Chondrocyte (in vitro differentiated cells): Measurements from ENCODE around the gene SETSIP. TPM values are rescaled to one million over a fixed set of nuclear protein-coding genes. Genes with fewer than 3 reads are reported as not detected.
A peak's percentile ranks its signal among the peaks of the same experiment; 100 is the strongest.

Experiments used
- DNase-seq: peaks from one replicate; pipeline ENCODE4 v3.0.0; 2021; ENCODE audit warnings: mixed read lengths, low spot score
- H3K27ac Mint-ChIP-seq: one replicate; pipeline ENCODE4 v1.8.0; 2021; ENCODE audit warnings: mild to moderate bottlenecking, moderate library complexity, mixed read lengths; ENCODE audit not compliant: unreplicated experiment
- H3K27me3 Mint-ChIP-seq: 2 replicates; pipeline ENCODE4 v1.8.0; 2021; ENCODE audit warnings: low read depth, mixed read lengths
- H3K36me3 Mint-ChIP-seq: 2 replicates; pipeline ENCODE4 v1.8.0; 2021; ENCODE audit warnings: low read depth, mixed read lengths
- H3K4me1 Mint-ChIP-seq: 2 replicates; pipeline ENCODE4 v1.8.0; 2021; ENCODE audit warnings: low read depth, mild to moderate bottlenecking, mixed read lengths
- H3K4me3 Mint-ChIP-seq: one replicate; pipeline ENCODE4 v1.8.0; 2021; ENCODE audit warnings: mild to moderate bottlenecking, moderate library complexity, mixed read lengths; ENCODE audit not compliant: unreplicated experiment
- H3K9me3 Mint-ChIP-seq: 2 replicates; pipeline ENCODE4 v1.8.0; 2021; ENCODE audit warnings: low read depth, mixed read lengths
- total RNA-seq: library from RNA; stranded (reverse); gene quantifications from 3 replicates; pipeline ENCODE4 v1.2.1, GENCODE V29; 2021
- TF ChIP-seq, protein P1 (sequence below): fragments of 200-600 bp; sonication (generic); IDR thresholded peaks from 2 replicates; pipeline ENCODE4 v1.5.0; 2021; ENCODE audit warnings: antibody characterized with exemption, mild to moderate bottlenecking, moderate library complexity

SETSIP gene
- total RNA-seq, 1 donor from 2014 or later = not detected

DNA sequence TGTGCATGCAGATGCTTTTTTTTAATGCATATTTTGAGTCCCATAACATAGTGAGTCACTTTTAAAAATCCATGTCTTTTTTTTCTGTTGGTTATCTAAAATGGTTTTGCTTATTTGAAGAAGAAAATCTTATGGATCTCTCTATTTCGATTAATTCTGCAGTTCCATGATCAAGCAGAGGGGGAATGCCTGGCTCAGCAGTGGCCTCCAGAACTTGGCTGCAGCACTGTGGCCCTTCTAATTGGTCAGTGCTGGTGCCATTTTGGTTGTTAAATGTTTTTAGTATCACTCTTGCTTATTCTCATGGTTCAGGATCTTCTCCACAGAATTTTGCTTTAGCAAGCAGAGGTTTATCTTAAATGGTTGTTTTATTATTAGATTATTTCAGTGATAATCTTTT lies 34.2 kb downstream of the SETSIP start:
- no peak overlapping the region for H3K27ac Mint-ChIP-seq
- H3K9me3 Mint-ChIP-seq = no peaks in the 10 kb centered on the region
- peaks cover 6% of the 10 kb centered on the region for H3K4me1 Mint-ChIP-seq
- no peaks in the 10 kb centered on the region for H3K36me3 Mint-ChIP-seq
- TF ChIP-seq, protein P1, sequence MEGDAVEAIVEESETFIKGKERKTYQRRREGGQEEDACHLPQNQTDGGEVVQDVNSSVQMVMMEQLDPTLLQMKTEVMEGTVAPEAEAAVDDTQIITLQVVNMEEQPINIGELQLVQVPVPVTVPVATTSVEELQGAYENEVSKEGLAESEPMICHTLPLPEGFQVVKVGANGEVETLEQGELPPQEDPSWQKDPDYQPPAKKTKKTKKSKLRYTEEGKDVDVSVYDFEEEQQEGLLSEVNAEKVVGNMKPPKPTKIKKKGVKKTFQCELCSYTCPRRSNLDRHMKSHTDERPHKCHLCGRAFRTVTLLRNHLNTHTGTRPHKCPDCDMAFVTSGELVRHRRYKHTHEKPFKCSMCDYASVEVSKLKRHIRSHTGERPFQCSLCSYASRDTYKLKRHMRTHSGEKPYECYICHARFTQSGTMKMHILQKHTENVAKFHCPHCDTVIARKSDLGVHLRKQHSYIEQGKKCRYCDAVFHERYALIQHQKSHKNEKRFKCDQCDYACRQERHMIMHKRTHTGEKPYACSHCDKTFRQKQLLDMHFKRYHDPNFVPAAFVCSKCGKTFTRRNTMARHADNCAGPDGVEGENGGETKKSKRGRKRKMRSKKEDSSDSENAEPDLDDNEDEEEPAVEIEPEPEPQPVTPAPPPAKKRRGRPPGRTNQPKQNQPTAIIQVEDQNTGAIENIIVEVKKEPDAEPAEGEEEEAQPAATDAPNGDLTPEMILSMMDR = no peak
- no peak for DNase-seq
- H3K27me3 Mint-ChIP-seq = no peaks in the 10 kb centered on the region
- H3K4me3 Mint-ChIP-seq = no peak overlapping the region

DNA sequence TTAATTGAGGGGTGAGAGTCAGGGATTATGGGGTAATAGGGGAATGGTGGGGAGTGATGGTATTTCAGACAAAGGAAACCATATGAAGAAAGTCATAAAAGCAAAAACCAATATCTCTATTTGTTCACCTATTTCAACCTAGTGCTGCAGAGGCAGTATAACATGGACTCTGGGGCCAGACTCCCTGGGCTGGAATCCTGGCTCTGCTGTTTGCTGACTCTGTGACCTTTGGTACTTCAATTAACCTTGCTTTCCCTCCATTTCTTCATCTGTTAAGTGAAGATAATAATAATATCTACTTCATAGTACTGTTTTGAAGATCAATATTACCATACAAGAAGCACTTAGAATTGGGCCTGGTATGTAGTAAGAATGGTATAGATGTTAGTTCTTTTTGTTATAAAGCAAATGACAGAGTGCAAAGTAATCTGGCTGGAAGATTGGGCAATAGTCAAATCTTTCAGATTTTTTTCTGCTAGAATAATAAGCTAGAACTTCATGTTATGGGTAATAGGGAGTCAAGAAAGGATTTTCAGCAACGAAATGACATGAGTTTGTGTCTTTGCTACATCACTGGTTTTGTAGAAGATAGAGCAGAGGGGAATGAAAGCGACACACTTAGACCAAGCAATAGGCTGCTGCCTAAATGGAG lies 36.4 kb downstream of the SETSIP start:
- H3K4me3 Mint-ChIP-seq = no peak overlapping the region
- H3K9me3 Mint-ChIP-seq = no peaks in the 10 kb centered on the region
- TF ChIP-seq, protein P1 = no peak

DNA sequence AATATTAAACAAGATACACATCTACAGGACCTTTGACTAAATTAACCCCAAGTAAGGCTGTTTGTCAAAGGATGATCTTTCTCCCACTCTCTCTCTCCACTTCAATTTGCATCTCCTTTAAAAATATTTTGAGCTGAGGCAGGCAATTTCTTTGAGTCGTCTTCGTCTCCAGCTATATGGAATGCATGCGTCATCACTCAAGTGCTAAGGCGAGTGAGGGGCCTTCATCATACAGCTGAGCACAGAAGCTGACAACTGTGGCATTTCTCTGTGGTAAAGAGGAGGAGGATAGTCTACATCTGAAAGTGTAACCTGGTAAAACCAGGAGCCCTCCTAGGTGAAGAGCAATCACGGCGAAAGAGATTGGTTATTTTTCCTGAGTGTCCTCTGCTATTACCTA lies 37.8 kb downstream of the SETSIP start:
- H3K27me3 Mint-ChIP-seq = no peaks in the 10 kb centered on the region
- H3K36me3 Mint-ChIP-seq = no peaks in the 10 kb centered on the region
- TF ChIP-seq, protein P1 = no peak
- DNase-seq = no peak
- peaks cover 6% of the 10 kb centered on the region for H3K4me1 Mint-ChIP-seq
- H3K27ac Mint-ChIP-seq = peak overlapping the region; percentile 46
- H3K9me3 Mint-ChIP-seq = no peaks in the 10 kb centered on the region
- H3K4me3 Mint-ChIP-seq = no peak overlapping the region

More for the DNA sequence above, 36.4 kb downstream of the SETSIP start:
- H3K4me1 Mint-ChIP-seq = peaks cover 6% of the 10 kb centered on the region
- H3K36me3 Mint-ChIP-seq = no peaks in the 10 kb centered on the region
- no peaks in the 10 kb centered on the region for H3K27me3 Mint-ChIP-seq
- H3K27ac Mint-ChIP-seq = no peak overlapping the region
- DNase-seq = no peak

DNA sequence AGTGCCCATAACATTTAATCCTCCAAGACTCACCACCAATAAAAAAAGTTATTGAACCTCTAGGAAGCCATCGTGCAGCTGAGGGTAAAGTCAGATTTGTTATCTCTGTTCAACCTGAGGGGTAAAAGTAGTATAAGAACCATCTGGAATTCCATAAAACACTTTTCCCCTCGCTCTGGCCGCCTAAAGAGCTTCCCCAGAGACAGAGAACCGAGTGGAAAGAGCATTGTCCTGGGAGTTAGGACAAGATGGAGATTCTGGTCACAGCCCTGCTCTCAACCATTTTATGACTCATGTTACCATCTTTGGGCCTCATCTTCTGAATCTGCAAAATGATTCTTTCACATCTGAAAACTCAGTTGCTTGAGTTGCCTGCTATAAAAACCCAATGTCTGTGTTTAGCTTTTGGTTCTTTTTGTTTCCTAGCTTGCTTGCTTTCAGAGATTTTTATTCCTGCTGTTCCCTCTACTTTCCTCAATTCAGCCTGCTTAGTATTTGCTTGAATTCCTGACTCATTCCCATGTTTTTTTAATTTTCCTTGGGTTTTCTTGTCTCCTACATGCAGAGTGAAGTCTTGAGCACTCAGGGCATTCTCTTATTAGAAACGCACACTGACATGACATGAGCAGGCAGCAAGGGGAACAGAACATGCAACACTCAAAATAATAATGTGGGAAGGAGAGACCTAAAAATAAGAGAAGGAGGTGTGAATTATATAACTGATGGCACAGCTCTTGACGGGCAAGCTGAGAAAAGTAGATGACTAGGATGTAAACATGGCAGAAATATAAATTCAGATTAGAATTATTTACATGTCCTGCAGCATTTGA lies 43.7 kb downstream of the SETSIP start:
- no peaks in the 10 kb centered on the region for H3K9me3 Mint-ChIP-seq
- peaks cover 12% of the 10 kb centered on the region for H3K4me1 Mint-ChIP-seq
- TF ChIP-seq, protein P1 = no peak
- H3K36me3 Mint-ChIP-seq = no peaks in the 10 kb centered on the region
- H3K27me3 Mint-ChIP-seq = no peaks in the 10 kb centered on the region
- H3K27ac Mint-ChIP-seq = no peak overlapping the region
- no peak overlapping the region for H3K4me3 Mint-ChIP-seq
- no peak for DNase-seq

DNA sequence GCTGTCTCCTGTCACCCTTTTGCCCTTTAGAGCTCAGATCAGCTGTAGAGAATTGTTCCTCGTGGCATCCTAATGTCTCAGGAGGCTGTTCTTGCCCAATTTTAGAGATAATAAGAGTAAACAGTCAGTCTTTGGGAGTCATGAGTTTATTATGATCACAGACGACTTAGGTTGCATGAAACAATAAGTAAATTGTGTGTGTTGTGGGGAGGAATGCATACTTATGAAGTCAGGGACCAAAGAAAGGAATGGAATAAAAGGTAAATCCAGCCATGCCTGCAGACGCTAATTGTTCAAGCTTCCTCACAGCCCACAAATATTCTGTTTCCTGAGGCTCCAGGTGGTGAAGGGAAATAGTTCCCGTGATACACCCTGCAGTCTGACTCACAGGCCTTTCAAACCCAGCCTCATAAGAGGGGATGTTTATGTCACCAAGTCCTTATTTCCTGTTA lies 44.5 kb downstream of the SETSIP start:
- Mint-ChIP-seq H3K27me3 (no peaks in the 10 kb centered on the region), H3K4me3 (peak overlapping the region; percentile 65), H3K36me3 (no peaks in the 10 kb centered on the region), H3K4me1 (peaks cover 12% of the 10 kb centered on the region), H3K9me3 (no peaks in the 10 kb centered on the region), H3K27ac (no peak overlapping the region)
- DNase-seq = no peak
- TF ChIP-seq, protein P1 = no peak
